Liver (tissue), 9 donors: ENCODE data around the gene NSG1. TPM values are rescaled to one million over a fixed set of nuclear protein-coding genes. Genes with fewer than 3 reads are reported as not detected.

Experiments used
- DNase-seq: peaks from one replicate; pipeline ENCODE4 v3.0.0-alpha.2; 2017; ENCODE audit warnings: low spot score
- H3K27ac ChIP-seq, 2 donors: one replicate each; pipeline ENCODE4 v1.7.0; 2013; ENCODE audit warnings: inconsistent platforms in 2 of 2, low read length in 2 of 2, control low read depth in 1 of 2, low read depth in 1 of 2, mild to moderate bottlenecking in 1 of 2
- H3K27me3 ChIP-seq, 4 donors: one replicate each; pipeline versions ENCODE4 v1.6.1 to v1.7.0; 2013; ENCODE audit warnings: low read length in 3 of 4, inconsistent platforms in 1 of 4, mild to moderate bottlenecking in 1 of 4, moderate library complexity in 1 of 4; ENCODE audit not compliant: control insufficient read depth in 4 of 4, insufficient read depth in 4 of 4
- H3K36me3 ChIP-seq, 4 donors: one replicate each; pipeline versions ENCODE4 v1.6.1 to v1.7.0; 2013; ENCODE audit warnings: low read length in 3 of 4, mild to moderate bottlenecking in 3 of 4, low read depth in 1 of 4, moderate library complexity in 1 of 4; ENCODE audit not compliant: control insufficient read depth in 4 of 4, insufficient read depth in 3 of 4
- H3K4me1 ChIP-seq, 4 donors: one replicate each; pipeline versions ENCODE4 v1.6.1 to v1.7.0; 2013; ENCODE audit warnings: low read length in 3 of 4, mild to moderate bottlenecking in 3 of 4, moderate library complexity in 1 of 4; ENCODE audit not compliant: control insufficient read depth in 4 of 4, insufficient read depth in 4 of 4
- H3K4me3 ChIP-seq, 3 donors: one replicate each; pipeline versions ENCODE4 v1.6.1 to v1.7.0; 2013; ENCODE audit warnings: low read length in 3 of 3, control low read depth in 1 of 3, low read depth in 1 of 3, mild to moderate bottlenecking in 1 of 3
- H3K9ac ChIP-seq, 2 donors: one replicate each; pipeline ENCODE4 v1.7.0; 2013; ENCODE audit warnings: low read length in 2 of 2, mild to moderate bottlenecking in 2 of 2, moderate library complexity in 2 of 2, control low read depth in 1 of 2, low read depth in 1 of 2
- H3K9me3 ChIP-seq, 4 donors: one replicate each; pipeline versions ENCODE4 v1.6.1 to v1.7.0; 2013; ENCODE audit warnings: low read length in 3 of 4; ENCODE audit not compliant: control insufficient read depth in 4 of 4
- GABPA ChIP-seq, 2 donors: IDR thresholded peaks in 1 of 2; conservative IDR thresholded peaks in 1 of 2; 2 replicates each; pipeline ENCODE4 v1.6.1; 2016; ENCODE audit warnings: antibody characterized with exemption in 2 of 2, mild to moderate bottlenecking in 1 of 2, moderate library complexity in 1 of 2
- NR2F2 ChIP-seq: IDR thresholded peaks from 2 replicates; pipeline ENCODE4 v1.6.1; 2016; ENCODE audit warnings: antibody characterized with exemption
- RXRA ChIP-seq, 2 donors: IDR thresholded peaks; 2 replicates each; pipeline ENCODE4 v1.6.1; 2017 to 2018; ENCODE audit warnings: antibody characterized with exemption in 2 of 2, mild to moderate bottlenecking in 1 of 2
- SP1 ChIP-seq: IDR thresholded peaks from 2 replicates; pipeline ENCODE4 v1.6.1; 2018; ENCODE audit warnings: antibody characterized with exemption, mild to moderate bottlenecking
- TAF1 ChIP-seq: conservative IDR thresholded peaks from 2 replicates; pipeline ENCODE4 v1.6.1; 2016; ENCODE audit warnings: antibody characterized with exemption, mild to moderate bottlenecking
- YY1 ChIP-seq: IDR thresholded peaks from 2 replicates; pipeline ENCODE4 v1.6.1; 2016; ENCODE audit warnings: antibody characterized with exemption, mild to moderate bottlenecking
- WGBS: extraction: QIAGEN DNeasy Blood & Tissue Kit; methylation state at CpG from one replicate; pipeline ENCODE4 v1.1.7; 2013; 5-methylcytosine and 5-hydroxymethylcytosine counted together
- polyA plus RNA-seq, 2 donors: library from polyadenylated mRNA; stranded (reverse) in 1 of 2; unstranded in 1 of 2; fragments of 200-250 nt in 1 of 2; fragments of >200 nt in 1 of 2; fragmentation: Nextera tagmentation in 1 of 2; extraction: Ambion mirVana in 1 of 2; gene quantifications; one replicate each; pipeline versions ENCODE4 v1.2.1 to v1.2.3, GENCODE V29; 2013 to 2015
- total RNA-seq, 2 donors: library from RNA; depleted of rRNA; stranded (reverse); fragments of >200 nt; gene quantifications; one replicate each; pipeline ENCODE4 v1.2.3, GENCODE V29; 2014
- TF ChIP-seq, protein P1 (sequence below): IDR thresholded peaks from 2 replicates; pipeline ENCODE4 v1.6.1; 2016; ENCODE audit warnings: antibody characterized with exemption
- TF ChIP-seq, protein P2 (sequence below): fragments of 150-350 bp; IDR thresholded peaks from 2 replicates; pipeline ENCODE4 v1.5.1; 2017; ENCODE audit warnings: improper control_type of control experiment, low read depth, low read length; ENCODE audit not compliant: missing input control
- TF ChIP-seq, protein P3 (sequence below): IDR thresholded peaks from 2 replicates; pipeline ENCODE4 v1.6.1; 2016; ENCODE audit warnings: antibody characterized with exemption, mild to moderate bottlenecking
- donor health status: healthy.
- donor health status: healthy.
- donor health status: healthy.
- donor health status: healthy.
- donor health status: healthy.

Gene NSG1
- total and polyA plus RNA-seq, 4 donors, result under 0.01 to 0.33 (median 0.13) TPM

- TF ChIP-seq, protein P1, sequence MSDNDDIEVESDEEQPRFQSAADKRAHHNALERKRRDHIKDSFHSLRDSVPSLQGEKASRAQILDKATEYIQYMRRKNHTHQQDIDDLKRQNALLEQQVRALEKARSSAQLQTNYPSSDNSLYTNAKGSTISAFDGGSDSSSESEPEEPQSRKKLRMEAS, result no peak
Measured at GRCh38 chr4:4390515-4391240, 3.8 kb downstream of the NSG1 start (continued).

DNA sequence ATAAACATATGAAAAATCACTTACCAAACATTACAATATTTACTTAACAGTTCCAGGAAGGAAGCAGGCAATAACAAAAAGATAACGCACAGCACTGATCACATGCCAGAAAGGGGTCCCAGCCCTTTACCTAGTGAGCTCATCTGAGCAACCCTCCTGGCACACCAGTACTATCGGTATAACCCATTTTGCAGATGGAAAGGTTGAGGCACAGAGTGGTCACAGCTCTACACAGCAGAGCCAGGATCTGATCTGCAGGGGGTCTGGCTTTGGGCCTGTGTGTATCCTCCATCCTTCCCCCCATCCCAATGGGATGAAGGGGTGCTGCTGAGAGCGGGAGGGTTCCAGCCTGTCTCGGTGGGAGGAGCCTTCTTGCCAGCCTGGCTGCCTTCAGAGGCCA, 5.0 kb downstream of the NSG1 start:
- TF ChIP-seq, protein P2, sequence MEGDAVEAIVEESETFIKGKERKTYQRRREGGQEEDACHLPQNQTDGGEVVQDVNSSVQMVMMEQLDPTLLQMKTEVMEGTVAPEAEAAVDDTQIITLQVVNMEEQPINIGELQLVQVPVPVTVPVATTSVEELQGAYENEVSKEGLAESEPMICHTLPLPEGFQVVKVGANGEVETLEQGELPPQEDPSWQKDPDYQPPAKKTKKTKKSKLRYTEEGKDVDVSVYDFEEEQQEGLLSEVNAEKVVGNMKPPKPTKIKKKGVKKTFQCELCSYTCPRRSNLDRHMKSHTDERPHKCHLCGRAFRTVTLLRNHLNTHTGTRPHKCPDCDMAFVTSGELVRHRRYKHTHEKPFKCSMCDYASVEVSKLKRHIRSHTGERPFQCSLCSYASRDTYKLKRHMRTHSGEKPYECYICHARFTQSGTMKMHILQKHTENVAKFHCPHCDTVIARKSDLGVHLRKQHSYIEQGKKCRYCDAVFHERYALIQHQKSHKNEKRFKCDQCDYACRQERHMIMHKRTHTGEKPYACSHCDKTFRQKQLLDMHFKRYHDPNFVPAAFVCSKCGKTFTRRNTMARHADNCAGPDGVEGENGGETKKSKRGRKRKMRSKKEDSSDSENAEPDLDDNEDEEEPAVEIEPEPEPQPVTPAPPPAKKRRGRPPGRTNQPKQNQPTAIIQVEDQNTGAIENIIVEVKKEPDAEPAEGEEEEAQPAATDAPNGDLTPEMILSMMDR, result no peak
- H3K9ac ChIP-seq, result no peak overlapping the region
- H3K27ac ChIP-seq, result no peak overlapping the region
- H3K36me3 ChIP-seq, result no peaks in the 10 kb centered on the region
- peaks cover 0 to 10% (median 5%) of the 10 kb centered on the region in 4 donors for H3K27me3 ChIP-seq
- no peak overlapping the region for H3K4me3 ChIP-seq
- no peaks in the 10 kb centered on the region for H3K9me3 ChIP-seq
- no peak for DNase-seq
- 75% methylated on average over 4 of the region's 4 CpGs for WGBS
- peaks cover 3 to 14% (median 3%) of the 10 kb centered on the region in 4 donors for H3K4me1 ChIP-seq

DNA sequence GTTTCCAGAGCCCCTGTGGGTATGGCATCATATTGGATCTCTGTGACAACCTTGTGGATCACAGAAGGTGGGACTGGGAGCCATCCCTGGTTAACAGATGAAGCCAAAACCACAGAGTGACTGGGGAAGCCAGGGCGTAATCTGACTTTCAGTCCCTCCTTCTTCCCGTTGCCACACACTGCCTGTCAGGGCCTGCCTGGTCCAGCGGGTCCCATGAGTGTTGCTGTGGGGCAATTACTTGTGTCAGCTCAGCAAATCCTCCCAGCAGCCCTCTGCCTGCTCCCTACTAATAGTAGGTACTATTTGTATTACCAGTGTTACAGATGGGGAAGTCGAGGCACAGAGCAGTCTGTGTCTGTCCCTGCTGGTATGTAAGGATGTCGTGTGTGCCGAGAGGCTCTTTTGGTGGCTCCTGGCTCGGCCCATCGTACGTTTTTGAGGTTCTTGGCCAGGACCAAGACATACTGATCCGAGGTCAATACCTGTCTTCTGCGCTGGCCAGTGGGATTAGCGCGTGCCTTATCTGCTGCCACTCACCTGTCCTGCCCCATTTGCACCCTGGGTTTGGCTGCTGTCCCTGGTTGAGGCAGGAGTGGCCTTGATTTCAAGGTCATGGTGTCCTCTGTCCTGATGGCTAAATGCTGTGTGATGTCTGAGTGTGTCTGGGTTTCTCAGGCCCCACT, 5.7 kb downstream of the NSG1 start:
- WGBS, result 83% methylated on average over 13 of the region's 13 CpGs
- no peak for DNase-seq
- peaks cover 0 to 8% (median 3%) of the 10 kb centered on the region in 4 donors for H3K27me3 ChIP-seq

More for the DNA sequence above, 5.7 kb downstream of the NSG1 start:
- Histone ChIP-seq H3K4me3 (no peak overlapping the region), H3K27ac (no peak overlapping the region), H3K9ac (no peak overlapping the region), H3K9me3 (no peaks in the 10 kb centered on the region), H3K36me3 (no peaks in the 10 kb centered on the region), H3K4me1 (peaks cover 0 to 6% (median 0%) of the 10 kb centered on the region in 4 donors)
- no peak for TF ChIP-seq RXRA (IDR thresholded peaks at IDR 0.05)
- TF ChIP-seq SP1, result no peak
- TF ChIP-seq TAF1, result no peak
- no peak for TF ChIP-seq YY1
- no peak for TF ChIP-seq GABPA (IDR thresholded peaks at IDR 0.05 in 1 of 2, conservative IDR thresholded peaks at IDR 0.05 in 1 of 2)
- TF ChIP-seq NR2F2, result no peak
- TF ChIP-seq, protein P3, sequence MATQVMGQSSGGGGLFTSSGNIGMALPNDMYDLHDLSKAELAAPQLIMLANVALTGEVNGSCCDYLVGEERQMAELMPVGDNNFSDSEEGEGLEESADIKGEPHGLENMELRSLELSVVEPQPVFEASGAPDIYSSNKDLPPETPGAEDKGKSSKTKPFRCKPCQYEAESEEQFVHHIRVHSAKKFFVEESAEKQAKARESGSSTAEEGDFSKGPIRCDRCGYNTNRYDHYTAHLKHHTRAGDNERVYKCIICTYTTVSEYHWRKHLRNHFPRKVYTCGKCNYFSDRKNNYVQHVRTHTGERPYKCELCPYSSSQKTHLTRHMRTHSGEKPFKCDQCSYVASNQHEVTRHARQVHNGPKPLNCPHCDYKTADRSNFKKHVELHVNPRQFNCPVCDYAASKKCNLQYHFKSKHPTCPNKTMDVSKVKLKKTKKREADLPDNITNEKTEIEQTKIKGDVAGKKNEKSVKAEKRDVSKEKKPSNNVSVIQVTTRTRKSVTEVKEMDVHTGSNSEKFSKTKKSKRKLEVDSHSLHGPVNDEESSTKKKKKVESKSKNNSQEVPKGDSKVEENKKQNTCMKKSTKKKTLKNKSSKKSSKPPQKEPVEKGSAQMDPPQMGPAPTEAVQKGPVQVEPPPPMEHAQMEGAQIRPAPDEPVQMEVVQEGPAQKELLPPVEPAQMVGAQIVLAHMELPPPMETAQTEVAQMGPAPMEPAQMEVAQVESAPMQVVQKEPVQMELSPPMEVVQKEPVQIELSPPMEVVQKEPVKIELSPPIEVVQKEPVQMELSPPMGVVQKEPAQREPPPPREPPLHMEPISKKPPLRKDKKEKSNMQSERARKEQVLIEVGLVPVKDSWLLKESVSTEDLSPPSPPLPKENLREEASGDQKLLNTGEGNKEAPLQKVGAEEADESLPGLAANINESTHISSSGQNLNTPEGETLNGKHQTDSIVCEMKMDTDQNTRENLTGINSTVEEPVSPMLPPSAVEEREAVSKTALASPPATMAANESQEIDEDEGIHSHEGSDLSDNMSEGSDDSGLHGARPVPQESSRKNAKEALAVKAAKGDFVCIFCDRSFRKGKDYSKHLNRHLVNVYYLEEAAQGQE, result no peak
